Keratinocyte (primary cell): ENCODE measurements around the gene NFE2L1. TPM values are rescaled to one million over a fixed set of nuclear protein-coding genes. Genes with fewer than 3 reads are reported as not detected.

Experiments used
- DNase-seq: peaks from one replicate; pipeline ENCODE4 v3.0.0-alpha.2; 2011; ENCODE audit warnings: low read depth, missing footprints, low spot score
- FAIRE-seq: peaks from 2 replicates; lab custom pipeline; 2011; peaks lifted over from hg19 to GRCh38; lab: Jason Lieb, UNC
- H2AFZ ChIP-seq: 2 replicates; pipeline ENCODE4 v1.6.0; 2012; ENCODE audit warnings: low read length, control low read depth, inconsistent platforms; ENCODE audit not compliant: control insufficient read depth
- H3K27ac ChIP-seq: 2 replicates; pipeline ENCODE4 v1.5.1; 2011; ENCODE audit warnings: low read length; ENCODE audit not compliant: control insufficient read depth, insufficient read depth
- H3K27me3 ChIP-seq: 3 replicates; pipeline ENCODE4 v1.6.0; 2011; ENCODE audit warnings: low read length; ENCODE audit not compliant: control insufficient read depth, insufficient read depth; ENCODE audit errors: extremely low read depth
- H3K36me3 ChIP-seq, 2 experiments: 2 replicates in 1 of 2; 3 replicates in 1 of 2; pipeline ENCODE4 v1.5.1; 2011; ENCODE audit warnings: low read length in 2 of 2, mild to moderate bottlenecking in 1 of 2; ENCODE audit not compliant: control insufficient read depth in 2 of 2, insufficient read depth in 2 of 2; ENCODE audit errors: extremely low read depth in 1 of 2
- H3K4me1 ChIP-seq: 3 replicates; pipeline ENCODE4 v1.5.1; 2011; ENCODE audit warnings: low read length; ENCODE audit not compliant: control insufficient read depth, insufficient read depth; ENCODE audit errors: extremely low read depth
- H3K4me2 ChIP-seq: 3 replicates; pipeline ENCODE4 v1.6.0; 2011; ENCODE audit warnings: low read depth, low read length; ENCODE audit not compliant: control insufficient read depth, insufficient read depth; ENCODE audit errors: extremely low read depth
- H3K4me3 ChIP-seq, 3 experiments: fragments of 200-600 bp in 1 of 3; sonication (generic) in 1 of 3; 2 replicates in 2 of 3; 3 replicates in 1 of 3; pipeline ENCODE4 v1.5.1; 2011 to 2016; ENCODE audit warnings: low read length in 3 of 3, mild to moderate bottlenecking in 3 of 3, control low read depth in 2 of 3, inconsistent platforms in 1 of 3, low read depth in 1 of 3, mixed read lengths in 1 of 3, mixed run types in 1 of 3, moderate library complexity in 1 of 3; ENCODE audit not compliant: control insufficient read depth in 2 of 3, insufficient read depth in 2 of 3; ENCODE audit errors: extremely low read depth in 1 of 3
- H3K79me2 ChIP-seq: 2 replicates; pipeline ENCODE4 v1.6.0; 2012; ENCODE audit warnings: low read length; ENCODE audit not compliant: control insufficient read depth, insufficient read depth
- H3K9ac ChIP-seq: 3 replicates; pipeline ENCODE4 v1.6.0; 2011; ENCODE audit warnings: low read length; ENCODE audit not compliant: control insufficient read depth, insufficient read depth; ENCODE audit errors: extremely low read depth
- H3K9me1 ChIP-seq: 3 replicates; pipeline ENCODE4 v1.6.0; 2011; ENCODE audit warnings: low read length; ENCODE audit not compliant: control insufficient read depth, insufficient read depth; ENCODE audit errors: extremely low read depth
- H3K9me3 ChIP-seq: 2 replicates; pipeline ENCODE4 v1.5.1; 2012; ENCODE audit warnings: low read depth, low read length; ENCODE audit not compliant: control insufficient read depth
- H4K20me1 ChIP-seq: 3 replicates; pipeline ENCODE4 v1.6.0; 2011; ENCODE audit warnings: low read length; ENCODE audit not compliant: control insufficient read depth, insufficient read depth; ENCODE audit errors: extremely low read depth
- CTCF ChIP-seq, 3 experiments: IDR thresholded peaks in 1 of 3; conservative IDR thresholded peaks in 1 of 3; optimal IDR thresholded peaks in 1 of 3; 2 replicates in 2 of 3; 3 replicates in 1 of 3; pipeline versions ENCODE3 to v1.5.1; 2011; ENCODE audit warnings: low read length in 3 of 3, mild to moderate bottlenecking in 3 of 3, moderate library complexity in 2 of 3, control low read depth in 1 of 3, inconsistent platforms in 1 of 3; ENCODE audit not compliant: insufficient read depth in 2 of 3; ENCODE audit errors: extremely low read depth in 1 of 3
- EZH2 ChIP-seq: IDR thresholded peaks from one replicate; pipeline ENCODE4 v1.6.1; 2012; ENCODE audit warnings: inconsistent platforms, mild to moderate bottlenecking, low read length, moderate library complexity
- dilution Hi-C: fragments of 300-500 bp; cut with MboI; formaldehyde crosslinking; loops from one replicate; pipeline ENCODE4 v1.7.0; 2020; ENCODE audit warnings: low sequenced_read_pairs; ENCODE audit not compliant: extremely low pct_ligation_motif_present
- polyA plus RNA-seq, 5 experiments: library from polyadenylated mRNA; depleted of rRNA in 3 of 5; stranded (reverse) in 3 of 5; stranded (forward) in 1 of 5; unstranded in 1 of 5; fragments of >200 nt; gene quantifications; 1 replicate in 1 of 5; 2 replicates in 3 of 5; 3 replicates in 1 of 5; pipeline versions ENCODE4 v1.2.1 to v1.2.3, GENCODE V29; 2011 to 2012; ENCODE audit warnings: missing spikeins in 2 of 5, low read depth in 1 of 5, low replicate concordance in 1 of 5

NFE2L1 gene
- polyA plus RNA-seq, 1 donor (not counting 4 experiments of a cell fraction or from before 2014, with no cell fraction given) = 208 TPM

- Histone ChIP-seq H3K9me3 (no peaks in the 10 kb centered on the region), H4K20me1 (no peaks in the 10 kb centered on the region), H3K79me2 (no peaks in the 10 kb centered on the region), H3K4me2 (peak overlapping the region; percentile 86), H3K9me1 (no peaks in the 10 kb centered on the region), H3K27ac (no peak overlapping the region), H3K9ac (peak overlapping the region; percentile 44), H3K4me1 (peaks cover 13% of the 10 kb centered on the region), H3K36me3 (no peaks in the 10 kb centered on the region), H3K27me3 (no peaks in the 10 kb centered on the region), H2AFZ (peak overlapping the region; percentile 76), H3K4me3 (peak overlapping the region; percentile 51 to 53 (median 52))
- dilution Hi-C loops = no loop called here
- DNase-seq (no peak), FAIRE-seq (no peak)
- TF ChIP-seq EZH2 (no peak), CTCF (optimal IDR thresholded peaks at IDR 0.05 in 1 of 3, IDR thresholded peaks at IDR 0.05 in 1 of 3, conservative IDR thresholded peaks at IDR 0.05 in 1 of 3; ENCODE audit: extremely low read depth in 1 of 3, insufficient read depth in 2 of 3, low read length in 3 of 3) (no peak)
Measured at GRCh38 chr17:48036693-48037035, 11.5 kb upstream of the NFE2L1 start.

- H3K9me3 ChIP-seq = no peaks in the 10 kb centered on the region
- peaks cover 13% of the 10 kb centered on the region for H3K4me1 ChIP-seq
- H3K27me3 ChIP-seq = no peaks in the 10 kb centered on the region
- dilution Hi-C loops = no loop called here
- H3K36me3 ChIP-seq = no peaks in the 10 kb centered on the region
- peak within 1 kb of the TSS; percentile 44 for H3K9ac ChIP-seq
- FAIRE-seq (no peak), DNase-seq (no peak)
- no peaks in the 10 kb centered on the region for H4K20me1 ChIP-seq
- H3K9me1 ChIP-seq = no peaks in the 10 kb centered on the region
- peak within 1 kb of the TSS; percentile 86 for H3K4me2 ChIP-seq
- TF ChIP-seq CTCF (optimal IDR thresholded peaks at IDR 0.05 in 1 of 3, IDR thresholded peaks at IDR 0.05 in 1 of 3, conservative IDR thresholded peaks at IDR 0.05 in 1 of 3; ENCODE audit: extremely low read depth in 1 of 3, insufficient read depth in 2 of 3, low read length in 3 of 3) = peak; percentile 67 to 83 (median 81)
- TF ChIP-seq EZH2 = no peak
- H3K4me3 ChIP-seq = peak within 1 kb of the TSS; percentile 51 to 53 (median 52)
- no peak within 1 kb of the TSS for H3K27ac ChIP-seq
- no peaks in the 10 kb centered on the region for H3K79me2 ChIP-seq
- H2AFZ ChIP-seq = peak within 1 kb of the TSS; percentile 79
Measured at GRCh38 chr17:48037036-48037837, 10.9 kb upstream of the NFE2L1 start, which contains the start of gene COPZ2. Gene COPZ2, minus strand, starts transcription at chr17:48037797. Its CDS starts 20 bp downstream, at chr17:48037777.
